ENCODE results near the gene RPS6KA4. TPM values are rescaled to one million over a fixed set of nuclear protein-coding genes. Genes with fewer than 3 reads are reported as not detected.

The RPS6KA4 gene
- total RNA-seq, 1 donor from 2014 or later: 35.9 TPM

- Mint-ChIP-seq H3K4me3 (ENCODE audit: unreplicated experiment) (no peak overlapping the region), H3K27ac (ENCODE audit: unreplicated experiment) (no peak overlapping the region), H3K36me3 (ENCODE audit: unreplicated experiment) (no peaks in the 10 kb centered on the region)
Observed at GRCh38 chr11:64406221-64406946, 47.4 kb downstream of the RPS6KA4 start.

GRCh38 chr11:64407221-64407620, 48.3 kb downstream of the RPS6KA4 start:
- TF ChIP-seq CTCF (IDR thresholded peaks at IDR 0.05): no peak
- Mint-ChIP-seq H3K4me1 (ENCODE audit: unreplicated experiment) (peaks cover 12% of the 10 kb centered on the region), H3K4me3 (ENCODE audit: unreplicated experiment) (no peak overlapping the region), H3K36me3 (ENCODE audit: unreplicated experiment) (no peaks in the 10 kb centered on the region), H3K27me3 (ENCODE audit: unreplicated experiment) (peaks cover 19% of the 10 kb centered on the region), H3K27ac (ENCODE audit: unreplicated experiment) (no peak overlapping the region), H3K9me3 (ENCODE audit: unreplicated experiment) (no peaks in the 10 kb centered on the region)
- no peak for DNase-seq (ENCODE audit: extremely low spot score, unreplicated experiment)

More at GRCh38 chr11:64406221-64406946, 47.4 kb downstream of the RPS6KA4 start:
- no peak for DNase-seq (ENCODE audit: extremely low spot score, unreplicated experiment)
- no peak for TF ChIP-seq CTCF (IDR thresholded peaks at IDR 0.05)
- H3K9me3 Mint-ChIP-seq (ENCODE audit: unreplicated experiment): no peaks in the 10 kb centered on the region
- peaks cover 12% of the 10 kb centered on the region for H3K4me1 Mint-ChIP-seq (ENCODE audit: unreplicated experiment)
- peaks cover 22% of the 10 kb centered on the region for H3K27me3 Mint-ChIP-seq (ENCODE audit: unreplicated experiment)

- Mint-ChIP-seq H3K36me3 (ENCODE audit: unreplicated experiment) (no peaks in the 10 kb centered on the region), H3K9me3 (ENCODE audit: unreplicated experiment) (no peaks in the 10 kb centered on the region)
Observed at GRCh38 chr11:64407630-64408029, 48.7 kb downstream of the RPS6KA4 start.

GRCh38 chr11:64409278-64409677, 50.3 kb downstream of the RPS6KA4 start:
- no peak overlapping the region for H3K27ac Mint-ChIP-seq (ENCODE audit: unreplicated experiment)
- H3K4me3 Mint-ChIP-seq (ENCODE audit: unreplicated experiment): no peak overlapping the region
- H3K9me3 Mint-ChIP-seq (ENCODE audit: unreplicated experiment): no peaks in the 10 kb centered on the region
- peaks cover 13% of the 10 kb centered on the region for H3K27me3 Mint-ChIP-seq (ENCODE audit: unreplicated experiment)
- TF ChIP-seq CTCF (IDR thresholded peaks at IDR 0.05): no peak
- no peaks in the 10 kb centered on the region for H3K36me3 Mint-ChIP-seq (ENCODE audit: unreplicated experiment)
- H3K4me1 Mint-ChIP-seq (ENCODE audit: unreplicated experiment): peaks cover 12% of the 10 kb centered on the region
- no peak for DNase-seq (ENCODE audit: extremely low spot score, unreplicated experiment)

More at GRCh38 chr11:64407630-64408029, 48.7 kb downstream of the RPS6KA4 start:
- TF ChIP-seq CTCF (IDR thresholded peaks at IDR 0.05): no peak
- no peak for DNase-seq (ENCODE audit: extremely low spot score, unreplicated experiment)
- H3K4me1 Mint-ChIP-seq (ENCODE audit: unreplicated experiment): peaks cover 12% of the 10 kb centered on the region
- H3K27ac Mint-ChIP-seq (ENCODE audit: unreplicated experiment): no peak overlapping the region
- no peak overlapping the region for H3K4me3 Mint-ChIP-seq (ENCODE audit: unreplicated experiment)
- peaks cover 20% of the 10 kb centered on the region for H3K27me3 Mint-ChIP-seq (ENCODE audit: unreplicated experiment)

GRCh38 chr11:64409707-64410403, 50.9 kb downstream of the RPS6KA4 start:
- H3K36me3 Mint-ChIP-seq (ENCODE audit: unreplicated experiment): no peaks in the 10 kb centered on the region
- no peaks in the 10 kb centered on the region for H3K9me3 Mint-ChIP-seq (ENCODE audit: unreplicated experiment)
- H3K4me3 Mint-ChIP-seq (ENCODE audit: unreplicated experiment): no peak overlapping the region
- H3K4me1 Mint-ChIP-seq (ENCODE audit: unreplicated experiment): peaks cover 12% of the 10 kb centered on the region
- DNase-seq (ENCODE audit: extremely low spot score, unreplicated experiment): no peak
- H3K27me3 Mint-ChIP-seq (ENCODE audit: unreplicated experiment): peaks cover 7% of the 10 kb centered on the region
- no peak for TF ChIP-seq CTCF (IDR thresholded peaks at IDR 0.05)
- no peak overlapping the region for H3K27ac Mint-ChIP-seq (ENCODE audit: unreplicated experiment)

Measured in osteocyte (in vitro differentiated cells).